ENCODE data around the gene XYLT1. TPM values are rescaled to one million over a fixed set of nuclear protein-coding genes. Genes with fewer than 3 reads are reported as not detected.
A peak's percentile ranks its signal among the peaks of the same experiment; 100 is the strongest.

XYLT1 gene
- total RNA-seq, 1 donor from 2014 or later: 1.8 TPM

DNA sequence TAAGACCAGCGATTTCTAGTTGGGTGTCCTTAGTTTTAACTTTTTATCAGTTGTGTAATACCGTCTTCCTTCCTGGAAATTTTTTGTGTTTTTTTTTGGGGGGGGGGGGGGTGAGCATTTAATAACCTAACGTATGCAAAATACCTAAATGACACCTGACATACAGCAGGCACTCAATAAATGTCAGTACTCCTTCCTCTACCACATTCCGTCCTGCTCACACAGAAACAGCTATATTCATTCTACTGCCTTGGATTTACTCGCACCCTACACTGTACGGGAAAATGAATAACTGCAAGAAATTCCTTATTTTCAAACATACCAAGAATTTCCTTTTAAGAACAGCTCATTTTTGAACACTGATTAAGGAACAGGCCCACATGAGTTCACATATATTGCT lies 5.3 kb downstream of the XYLT1 start:
- no peak for DNase-seq (ENCODE audit: missing footprints)
- intact Hi-C loops (cut with DNase I): loop anchor here (5.0 to 10.0 kb wide), 2 partner anchors 188 to 271 kb away; no protein-coding TSS in a partner anchor
- no peak for ATAC-seq

- intact Hi-C loops (cut with DNase I): loop anchor here (10.0 kb wide), 1 partner anchor 269 kb away; no protein-coding TSS in a partner anchor
- ATAC-seq: no peak
- no peak for DNase-seq (ENCODE audit: missing footprints)
Observed at GRCh38 chr16:17463335-17463734, 7.4 kb downstream of the XYLT1 start.

GRCh38 chr16:17461951-17462729 lies 8.6 kb downstream of the XYLT1 start:
- DNase-seq (ENCODE audit: missing footprints) (no peak), ATAC-seq (no peak)
- intact Hi-C loops (cut with DNase I): loop anchor here (10.0 kb wide), 1 partner anchor 267 kb away; no protein-coding TSS in a partner anchor

GRCh38 chr16:17460890-17461289 lies 9.9 kb downstream of the XYLT1 start:
- ATAC-seq (no peak), DNase-seq (ENCODE audit: missing footprints) (no peak)
- intact Hi-C loops (cut with DNase I): loop anchor here (10.0 kb wide), 1 partner anchor 266 kb away; no protein-coding TSS in a partner anchor

DNA sequence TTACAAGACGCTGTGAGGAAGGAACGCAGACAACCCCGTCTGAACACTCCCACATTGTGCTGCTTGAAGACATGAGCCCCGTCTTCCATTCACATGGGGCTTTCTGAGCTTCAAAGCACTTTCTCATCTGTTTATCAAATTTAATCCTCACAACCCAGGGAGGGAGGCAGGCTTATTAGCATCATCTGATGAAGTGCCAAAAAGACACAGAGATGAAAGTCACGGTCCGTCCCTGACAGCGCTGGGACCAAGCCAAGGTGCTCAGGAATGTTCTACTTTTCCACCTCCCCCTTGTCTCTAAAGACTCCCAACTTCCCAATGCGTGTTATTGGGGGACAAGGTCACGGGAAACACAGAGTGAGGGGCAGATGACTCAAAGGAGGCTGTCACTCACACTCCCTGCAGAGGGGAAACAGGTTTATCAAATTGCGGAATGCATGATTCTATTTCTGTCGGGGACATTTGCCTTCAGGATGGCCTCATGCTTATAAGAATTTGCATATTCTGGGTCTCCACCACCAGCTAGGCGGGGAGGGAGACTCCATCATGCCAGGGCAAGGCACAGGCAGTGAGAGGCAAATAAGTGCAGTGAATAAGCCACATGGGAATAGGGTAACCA lies 10.7 kb downstream of the XYLT1 start:
- no peak for ATAC-seq
- intact Hi-C loops (cut with DNase I): loop anchor here (10.0 kb wide), 1 partner anchor 265 kb away; no protein-coding TSS in a partner anchor
- no peak for DNase-seq (ENCODE audit: missing footprints)

GRCh38 chr16:17457997-17458396 lies 12.8 kb downstream of the XYLT1 start:
- intact Hi-C loops (cut with DNase I): no loop called here
- no peak for ATAC-seq

GRCh38 chr16:17457513-17457912 lies 13.2 kb downstream of the XYLT1 start:
- DNase-seq (ENCODE audit: missing footprints) (no peak), ATAC-seq (no peak)
- intact Hi-C loops (cut with DNase I): no loop called here

More at GRCh38 chr16:17457997-17458396, 12.8 kb downstream of the XYLT1 start:
- DNase-seq (ENCODE audit: missing footprints): no peak

- ATAC-seq (no peak), DNase-seq (ENCODE audit: missing footprints) (no peak)
- intact Hi-C loops (cut with DNase I): no loop called here
Observed at GRCh38 chr16:17454162-17454730, 16.5 kb downstream of the XYLT1 start.

DNA sequence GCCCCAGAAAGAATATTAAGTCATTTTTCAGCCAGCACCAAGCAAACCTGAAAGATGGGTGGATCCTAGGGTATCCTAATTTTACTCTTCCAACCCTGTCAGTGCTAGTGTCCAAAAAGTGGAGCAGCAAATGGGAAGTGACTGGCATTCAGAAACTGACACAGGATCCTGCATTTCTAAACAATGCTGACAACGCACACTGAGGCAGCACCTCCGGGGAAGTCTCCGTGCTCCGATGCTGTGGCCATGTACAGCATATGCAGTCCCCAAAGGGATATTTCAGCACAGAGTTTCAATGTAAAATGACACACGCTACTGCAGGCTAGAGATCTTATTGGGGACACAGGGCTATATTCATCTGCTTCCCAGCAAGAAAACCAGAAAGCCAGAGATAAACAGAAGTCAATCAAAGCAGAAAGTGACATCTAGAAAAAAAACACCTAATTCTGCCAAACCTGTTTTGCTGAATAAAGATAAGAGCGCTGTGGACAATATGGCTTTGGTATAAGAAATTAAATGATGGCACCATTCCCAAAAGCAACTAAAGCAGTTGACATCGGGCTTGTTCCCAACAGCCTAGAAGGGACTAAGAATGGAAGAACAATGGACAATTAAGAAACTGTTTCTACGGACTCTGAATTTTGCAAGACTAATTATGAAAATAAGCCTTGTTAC lies 17.3 kb downstream of the XYLT1 start:
- intact Hi-C loops (cut with DNase I): no loop called here
- DNase-seq (ENCODE audit: missing footprints) (no peak), ATAC-seq (no peak)

DNA sequence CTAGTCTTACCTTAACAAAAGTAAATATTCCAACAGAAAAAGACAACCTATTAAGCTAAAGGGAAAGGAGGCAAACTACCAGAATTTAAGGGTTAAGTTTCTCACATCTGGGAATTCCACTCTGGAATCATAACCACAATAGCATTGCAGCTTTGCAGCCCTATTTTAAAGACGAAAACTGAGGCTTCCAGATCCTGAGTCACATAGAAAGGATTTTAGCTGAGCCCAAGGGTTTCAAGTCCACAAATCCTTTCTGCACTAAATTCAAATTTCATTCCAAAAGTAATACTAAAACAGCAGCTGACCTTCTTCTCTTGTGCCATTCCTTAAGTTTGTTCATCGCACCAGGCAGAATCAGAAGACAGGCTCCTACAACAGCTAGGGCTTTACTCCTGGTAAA lies 17.8 kb downstream of the XYLT1 start:
- DNase-seq (ENCODE audit: missing footprints): no peak
- no peak for ATAC-seq
- intact Hi-C loops (cut with DNase I): no loop called here

- DNase-seq (ENCODE audit: missing footprints) (no peak), ATAC-seq (no peak)
- intact Hi-C loops (cut with DNase I): no loop called here
Observed at GRCh38 chr16:17451843-17452242, 18.9 kb downstream of the XYLT1 start.

DNA sequence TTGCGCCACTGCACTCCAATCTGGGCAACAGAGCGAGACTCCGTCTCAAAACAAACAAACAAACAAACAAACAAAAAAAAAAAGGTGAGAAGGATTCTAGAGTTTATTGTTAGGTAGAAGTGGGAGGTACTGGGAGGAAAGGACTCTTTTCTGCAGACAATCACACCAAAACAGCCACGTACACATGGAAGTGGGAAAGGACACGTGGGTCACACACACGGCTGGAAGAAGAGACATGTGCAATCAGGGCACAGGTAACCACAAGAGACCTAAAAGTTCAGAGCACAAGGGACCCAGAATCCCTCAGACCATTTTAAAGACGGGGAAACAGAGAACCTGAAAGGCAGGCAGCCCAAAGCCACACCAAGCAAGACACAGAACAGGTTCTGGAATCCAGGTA lies 20.5 kb downstream of the XYLT1 start:
- ATAC-seq: no peak
- intact Hi-C loops (cut with DNase I): no loop called here
- DNase-seq (ENCODE audit: missing footprints): no peak

DNA sequence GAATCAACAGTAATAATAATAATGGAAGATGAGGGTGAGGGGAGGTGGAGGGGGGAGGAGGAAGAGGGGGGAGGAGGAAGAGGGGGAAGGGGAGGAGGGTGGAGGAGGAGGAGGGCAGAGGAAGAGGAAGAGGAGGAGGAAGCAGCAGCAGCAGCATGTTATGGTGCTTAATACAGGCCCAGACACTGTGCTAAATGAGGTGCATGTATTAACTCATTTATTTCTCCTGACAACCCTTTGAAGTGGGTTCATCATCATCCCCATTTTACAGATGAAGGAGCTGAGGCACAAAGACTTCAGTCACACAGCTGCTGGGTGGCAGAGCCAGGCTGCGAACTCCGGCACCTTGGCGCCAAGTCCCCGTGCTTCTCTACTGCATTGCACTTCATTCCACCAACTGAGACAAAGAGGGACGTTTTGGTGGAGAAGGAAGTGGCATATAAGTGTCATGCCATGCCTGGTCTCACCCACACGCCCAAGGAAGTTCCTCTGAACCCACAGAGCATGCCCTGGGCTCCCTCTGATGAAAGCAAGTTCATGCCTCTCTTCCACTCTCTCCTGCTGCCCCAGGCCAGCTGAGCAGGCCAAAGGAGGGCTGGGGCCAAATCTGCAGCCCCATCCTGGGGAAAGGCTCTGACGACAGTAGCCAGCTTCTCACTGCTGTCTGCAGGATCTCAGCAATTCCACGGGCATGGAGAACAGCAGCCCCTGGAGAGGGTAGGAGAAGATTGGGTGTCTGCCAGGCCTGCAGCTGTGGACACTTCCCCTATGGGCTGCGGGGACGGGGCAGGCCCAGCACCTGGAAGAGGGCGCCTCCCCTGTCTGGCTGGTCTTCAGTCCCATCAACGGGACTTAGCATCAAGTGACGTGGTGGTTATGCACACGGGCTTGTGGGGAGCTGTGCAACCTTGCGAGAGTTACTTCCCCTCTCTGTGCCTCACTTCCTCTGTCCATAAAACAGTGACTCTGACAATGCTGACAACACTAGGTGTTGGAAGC lies 21.8 kb downstream of the XYLT1 start:
- ATAC-seq (peak; percentile 66), DNase-seq (ENCODE audit: missing footprints) (peak; percentile 86)
- intact Hi-C loops (cut with DNase I): no loop called here

- no peak for ATAC-seq
- DNase-seq (ENCODE audit: missing footprints): no peak
- intact Hi-C loops (cut with DNase I): no loop called here
Observed at GRCh38 chr16:17447101-17447569, 23.6 kb downstream of the XYLT1 start.

GRCh38 chr16:17446661-17447060 lies 24.1 kb downstream of the XYLT1 start:
- ATAC-seq (peak; percentile 67), DNase-seq (ENCODE audit: missing footprints) (no peak)
- intact Hi-C loops (cut with DNase I): no loop called here

DNA sequence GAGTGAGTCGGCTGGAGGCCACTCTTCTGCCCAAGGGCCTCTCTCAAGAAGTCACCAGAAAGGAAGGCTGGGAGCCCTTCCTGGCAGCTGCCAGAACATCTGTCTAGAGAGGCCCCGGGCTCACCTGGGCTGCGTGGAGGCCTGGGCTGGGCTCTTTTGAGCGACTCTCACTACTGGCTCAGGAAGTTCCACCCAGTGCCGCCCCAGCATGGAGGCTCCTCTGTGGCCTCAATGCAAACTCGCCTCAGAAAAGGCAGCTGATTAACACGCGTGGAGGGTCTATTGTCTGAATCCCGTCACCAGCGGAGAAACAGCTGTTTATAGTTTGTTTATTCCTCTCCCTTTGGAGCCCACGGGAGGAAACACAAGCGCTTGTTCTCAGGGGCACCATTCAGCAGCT lies 25.3 kb downstream of the XYLT1 start:
- DNase-seq (ENCODE audit: missing footprints) (no peak), ATAC-seq (no peak)
- intact Hi-C loops (cut with DNase I): no loop called here

GRCh38 chr16:17444658-17445057 lies 26.1 kb downstream of the XYLT1 start:
- DNase-seq (ENCODE audit: missing footprints): no peak
- intact Hi-C loops (cut with DNase I): no loop called here
- no peak for ATAC-seq

DNA sequence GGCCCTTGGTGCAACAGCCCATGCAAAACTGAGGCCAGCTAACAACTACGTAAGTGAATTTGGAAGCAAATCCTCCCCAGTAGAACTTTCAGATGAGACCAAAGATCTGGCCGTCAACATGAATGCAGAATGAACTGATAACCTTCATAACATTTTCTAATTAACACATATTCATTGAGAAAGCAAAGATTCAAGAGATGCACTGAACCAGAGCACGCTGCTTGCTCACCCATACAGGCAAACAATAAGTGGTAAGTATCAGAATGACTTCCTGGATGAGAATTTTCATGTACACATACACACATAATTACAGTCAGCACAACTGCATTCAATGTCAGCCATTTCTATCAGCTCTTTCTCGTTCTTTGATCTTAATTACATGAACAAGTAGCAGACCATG lies 30.6 kb downstream of the XYLT1 start:
- intact Hi-C loops (cut with DNase I): no loop called here
- DNase-seq (ENCODE audit: missing footprints): no peak
- ATAC-seq: no peak
